Upper lobe of left lung (tissue), 6 donors: ENCODE results near the gene ESRRG. TPM values are rescaled to one million over a fixed set of nuclear protein-coding genes. Genes with fewer than 3 reads are reported as not detected.

Source experiments
- ATAC-seq, 2 donors: fragments of 200-7000 bp; cut with Tn5 transposase; one replicate each; pipeline ENCODE4 v1.9.1; 2022; ENCODE audit warnings: mild to moderate bottlenecking in 2 of 2, moderate library complexity in 2 of 2; ENCODE audit not compliant: low FRiP score in 2 of 2
- DNase-seq, 2 donors: peaks; one replicate each; pipeline ENCODE4 v3.0.0-alpha.2; 2019 to 2020
- H3K27ac ChIP-seq, 4 donors: fragments of 200-600 bp; sonication (generic); one replicate each; pipeline ENCODE4 v1.5.1; 2016 to 2019
- H3K27me3 ChIP-seq, 4 donors: fragments of 200-600 bp; sonication (generic); one replicate each; pipeline ENCODE4 v1.5.1; 2017 to 2019
- H3K36me3 ChIP-seq, 4 donors: fragments of 200-600 bp; sonication (generic); one replicate each; pipeline ENCODE4 v1.5.1; 2016 to 2019
- H3K4me1 ChIP-seq, 4 donors: fragments of 200-600 bp; sonication (generic); one replicate each; pipeline ENCODE4 v1.5.1; 2018 to 2019
- H3K4me3 ChIP-seq, 4 donors: fragments of 200-600 bp; sonication (generic); one replicate each; pipeline ENCODE4 v1.5.1; 2017 to 2019; ENCODE audit warnings: mild to moderate bottlenecking in 2 of 4, moderate library complexity in 1 of 4
- H3K9me3 ChIP-seq, 4 donors: fragments of 200-600 bp; sonication (generic); one replicate each; pipeline ENCODE4 v1.5.1; 2018 to 2019
- CTCF ChIP-seq, 6 experiments: fragments of 450-650 bp in 4 of 6; fragments of 200-600 bp in 2 of 6; sonication (generic) in 2 of 6; IDR thresholded peaks; one replicate each; pipeline ENCODE4 v1.5.1; 2016 to 2019; ENCODE audit warnings: antibody characterized with exemption in 6 of 6
- EP300 ChIP-seq, 4 donors: sonication (generic); formaldehyde crosslinking; IDR thresholded peaks; one replicate each; pipeline ENCODE4 v1.5.1; 2017; ENCODE audit warnings: antibody characterized with exemption in 4 of 4, control low read depth in 2 of 4
- POLR2A ChIP-seq, 4 donors: fragments of 450-650 bp; IDR thresholded peaks; one replicate each; pipeline ENCODE4 v1.5.1; 2016 to 2017; ENCODE audit warnings: antibody characterized with exemption in 4 of 4, mild to moderate bottlenecking in 2 of 4
- POLR2AphosphoS5 ChIP-seq, 2 donors: sonication (generic); formaldehyde crosslinking; IDR thresholded peaks; one replicate each; pipeline ENCODE4 v1.5.1; 2017; ENCODE audit warnings: antibody characterized with exemption in 2 of 2
- WGBS, 2 donors: methylation state at CpG; one replicate each; pipeline ENCODE4 v1.1.5; 2017 to 2018; 5-methylcytosine and 5-hydroxymethylcytosine counted together
- total RNA-seq, 6 donors: library from RNA; depleted of rRNA in 4 of 6; stranded (reverse); fragments of >200 nt in 4 of 6; gene quantifications; one replicate each; pipeline versions ENCODE4 v1.1.0 to v1.2.1, GENCODE V29; 2016 to 2021
- donor health status: DM: no; HTN: no; CAD: no; lungs with moderate emphysema.
- donor health status: DM: no; HTN: yes; CAD: no; lungs with severe emphysema.

ESRRG gene
- total RNA-seq, 6 donors from 2014 or later = 0.23 to 3.2 (median 0.95) TPM

- 84 to 95% methylated on average over 4 of the region's 4 CpGs for WGBS, 2 donors
- DNase-seq = no peak
- H3K27me3 ChIP-seq = no peaks in the 10 kb centered on the region
- no peaks in the 10 kb centered on the region for H3K4me1 ChIP-seq
- TF ChIP-seq POLR2AphosphoS5 (IDR thresholded peaks at IDR 0.05) (no peak), CTCF (IDR thresholded peaks at IDR 0.05) (no peak), POLR2A (IDR thresholded peaks at IDR 0.05) (no peak), EP300 (IDR thresholded peaks at IDR 0.05) (no peak)
- H3K36me3 ChIP-seq = no peaks in the 10 kb centered on the region
- no peak overlapping the region for H3K27ac ChIP-seq
- ATAC-seq = no peak
- H3K9me3 ChIP-seq = no peaks in the 10 kb centered on the region
- H3K4me3 ChIP-seq = no peak overlapping the region
These were observed 22.4 kb downstream of the ESRRG start for GRCh38 chr1:216700779-216701178.

- TF ChIP-seq CTCF (IDR thresholded peaks at IDR 0.05) (no peak), POLR2A (IDR thresholded peaks at IDR 0.05) (no peak), POLR2AphosphoS5 (IDR thresholded peaks at IDR 0.05) (no peak), EP300 (IDR thresholded peaks at IDR 0.05) (no peak)
- no peaks in the 10 kb centered on the region for H3K4me1 ChIP-seq
These were observed 31.5 kb downstream of the ESRRG start for GRCh38 chr1:216691710-216692109.

GRCh38 chr1:216690603-216691002 lies 32.6 kb downstream of the ESRRG start:
- H3K27ac ChIP-seq = no peak overlapping the region
- H3K4me3 ChIP-seq = no peak overlapping the region
- DNase-seq (no peak), ATAC-seq (no peak)
- H3K9me3 ChIP-seq = no peaks in the 10 kb centered on the region
- H3K27me3 ChIP-seq = no peaks in the 10 kb centered on the region
- H3K36me3 ChIP-seq = no peaks in the 10 kb centered on the region
- H3K4me1 ChIP-seq = no peaks in the 10 kb centered on the region
- TF ChIP-seq CTCF (IDR thresholded peaks at IDR 0.05) = no peak
- 84 to 91% methylated on average over 1 of the region's 1 CpG for WGBS, 2 donors

More at GRCh38 chr1:216691710-216692109, 31.5 kb downstream of the ESRRG start:
- Histone ChIP-seq H3K36me3 (no peaks in the 10 kb centered on the region), H3K27me3 (no peaks in the 10 kb centered on the region), H3K4me3 (no peak overlapping the region), H3K9me3 (no peaks in the 10 kb centered on the region), H3K27ac (no peak overlapping the region)
- ATAC-seq (no peak), DNase-seq (no peak)
- 87 to 95% methylated on average over 3 of the region's 3 CpGs for WGBS, 2 donors

- no peak for ATAC-seq
- WGBS, 2 donors = 81 to 88% methylated on average over 8 of the region's 8 CpGs
- Histone ChIP-seq H3K27ac (no peak overlapping the region), H3K27me3 (no peaks in the 10 kb centered on the region), H3K36me3 (no peaks in the 10 kb centered on the region), H3K4me1 (no peaks in the 10 kb centered on the region), H3K4me3 (no peak overlapping the region), H3K9me3 (no peaks in the 10 kb centered on the region)
- TF ChIP-seq EP300 (IDR thresholded peaks at IDR 0.05) (no peak), CTCF (IDR thresholded peaks at IDR 0.05) (no peak), POLR2A (IDR thresholded peaks at IDR 0.05) (no peak), POLR2AphosphoS5 (IDR thresholded peaks at IDR 0.05) (no peak)
- no peak for DNase-seq
These were observed 35.0 kb downstream of the ESRRG start for GRCh38 chr1:216688127-216688657.
